ENCODE measurements around the gene MCTP1. TPM values are rescaled to one million over a fixed set of nuclear protein-coding genes. Genes with fewer than 3 reads are reported as not detected.

Gene MCTP1
- total RNA-seq, 2 experiments from 2014 or later, result 0.13 TPM; not detected in 1

- ChIA-PET POLR2A (no interaction called here), CTCF (no interaction called here)
Observed at GRCh38 chr5:95141141-95141540, 143.8 kb downstream of the MCTP1 start.

- POLR2A ChIA-PET, result no interaction called here
- CTCF ChIA-PET, result no interaction called here
Observed at GRCh38 chr5:95134326-95134725, 150.6 kb downstream of the MCTP1 start.

- ChIA-PET CTCF (no interaction called here), POLR2A (no interaction called here)
Observed at GRCh38 chr5:95132096-95132495, 152.8 kb downstream of the MCTP1 start.

GRCh38 chr5:95130941-95131340 is 154.0 kb downstream of the MCTP1 start:
- ChIA-PET POLR2A (no interaction called here), CTCF (no interaction called here)

- POLR2A ChIA-PET, result no interaction called here
Observed at GRCh38 chr5:95124731-95125130, 160.2 kb downstream of the MCTP1 start.

DNA sequence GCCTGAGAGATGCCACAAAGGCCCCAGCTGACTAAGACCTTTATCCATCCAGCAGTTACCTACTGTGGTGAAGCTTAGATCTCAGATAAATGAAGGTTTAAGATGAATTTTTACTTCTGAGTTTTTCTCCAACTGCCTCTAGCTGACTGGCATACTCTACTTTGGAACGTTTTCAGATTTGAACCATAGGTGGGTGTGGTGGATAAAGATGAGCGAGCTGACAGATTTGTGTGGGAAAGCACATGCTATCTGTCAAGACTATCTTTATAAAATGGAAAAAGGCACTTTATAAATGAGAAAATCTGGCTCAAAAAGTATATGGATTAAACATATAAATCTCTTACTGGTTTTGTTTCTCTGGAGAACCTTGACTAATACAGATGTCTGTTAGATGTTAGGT is 160.8 kb downstream of the MCTP1 start:
- CTCF ChIA-PET, result no interaction called here
- POLR2A ChIA-PET, result no interaction called here

More at GRCh38 chr5:95124731-95125130, 160.2 kb downstream of the MCTP1 start:
- CTCF ChIA-PET, result no interaction called here

- POLR2A ChIA-PET, result no interaction called here
- CTCF ChIA-PET, result no interaction called here
Observed at GRCh38 chr5:95114902-95115301, 170.0 kb downstream of the MCTP1 start.

DNA sequence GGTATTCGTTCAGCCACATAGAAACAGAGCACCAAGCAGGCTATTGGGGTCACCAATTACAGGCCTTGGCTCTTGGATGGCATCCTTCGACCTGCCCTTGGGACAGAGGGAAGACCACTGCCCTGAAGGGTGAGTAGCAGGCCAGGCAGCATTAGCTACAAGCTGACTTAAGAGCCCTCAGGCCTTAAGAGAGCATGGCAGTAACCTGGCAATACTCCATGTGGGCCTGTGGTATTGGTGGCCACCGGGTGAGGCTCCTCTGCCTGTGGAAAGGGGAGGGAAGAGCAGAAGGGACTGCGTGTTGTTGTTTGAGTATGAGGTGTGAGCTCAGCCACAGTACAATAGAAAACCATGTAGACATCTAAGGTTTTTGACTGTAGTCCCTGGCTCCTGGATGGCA is 170.6 kb downstream of the MCTP1 start:
- POLR2A ChIA-PET, result no interaction called here

GRCh38 chr5:95113489-95113888 is 171.4 kb downstream of the MCTP1 start:
- ChIA-PET POLR2A (no interaction called here), CTCF (no interaction called here)

More for the DNA sequence above, 170.6 kb downstream of the MCTP1 start:
- CTCF ChIA-PET, result no interaction called here

DNA sequence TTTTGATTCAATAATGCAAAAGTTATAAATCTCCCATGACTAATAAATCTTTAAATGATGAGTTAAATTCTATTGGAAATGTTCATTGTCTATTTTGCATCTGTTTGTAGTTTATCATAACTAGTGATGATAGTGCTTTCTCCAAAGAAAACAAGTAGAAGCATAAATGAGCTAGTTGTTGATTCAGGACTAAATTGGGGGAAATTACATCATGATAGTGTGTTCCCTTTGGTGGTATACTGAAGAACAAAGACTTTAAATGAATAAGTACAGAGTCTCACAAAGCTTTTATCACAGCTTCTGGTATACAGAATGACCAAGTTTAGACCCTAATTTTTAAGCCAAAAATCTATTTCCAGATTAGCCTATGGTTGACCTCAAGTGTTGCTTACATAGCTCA is 173.8 kb downstream of the MCTP1 start:
- ChIA-PET CTCF (no interaction called here), POLR2A (no interaction called here)

DNA sequence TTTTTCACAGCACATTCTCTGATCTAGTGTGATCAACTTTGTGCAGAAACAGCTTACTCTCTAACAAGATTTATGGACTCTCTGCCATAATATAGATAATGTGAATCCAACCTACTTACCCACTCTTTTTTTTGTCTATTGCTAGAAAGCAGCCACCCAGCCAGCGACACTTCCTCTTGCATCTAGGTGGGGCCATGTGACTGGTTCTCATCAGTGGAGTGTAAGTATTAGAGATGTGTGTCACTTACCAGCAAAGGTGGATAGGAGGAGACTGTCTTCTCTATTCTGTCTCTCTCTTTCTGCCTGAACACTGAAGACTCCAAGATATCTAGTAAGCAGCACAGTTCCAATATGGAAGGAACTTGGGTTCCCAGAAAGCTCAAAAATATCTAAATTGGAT is 174.8 kb downstream of the MCTP1 start:
- CTCF ChIA-PET, result no interaction called here
- POLR2A ChIA-PET, result no interaction called here

- CTCF ChIA-PET, result no interaction called here
- POLR2A ChIA-PET, result no interaction called here
Observed at GRCh38 chr5:95107138-95107537, 177.8 kb downstream of the MCTP1 start.

DNA sequence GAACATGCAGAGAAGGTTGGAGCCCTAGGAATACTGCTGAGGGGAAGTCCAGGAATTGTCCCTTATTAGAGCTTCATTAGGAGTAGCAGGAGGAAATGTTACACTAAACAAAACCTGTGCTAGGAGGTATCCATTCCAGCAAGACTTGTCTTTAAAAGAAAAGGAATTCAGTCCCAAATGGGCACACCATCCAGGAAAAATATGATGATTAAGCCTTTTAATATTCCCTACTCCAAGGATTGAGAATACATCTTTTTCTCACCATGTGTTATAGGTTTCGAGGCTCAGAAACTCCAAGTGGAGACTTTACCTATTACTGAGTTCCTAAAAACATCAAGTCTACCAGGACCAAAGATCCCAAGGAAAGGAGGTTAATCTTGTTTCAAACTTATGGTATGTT is 179.3 kb downstream of the MCTP1 start:
- CTCF ChIA-PET, result no interaction called here
- POLR2A ChIA-PET, result no interaction called here

- ChIA-PET CTCF (no interaction called here), POLR2A (no interaction called here)
Observed at GRCh38 chr5:95102687-95103086, 182.2 kb downstream of the MCTP1 start.

- CTCF ChIA-PET, result no interaction called here
- POLR2A ChIA-PET, result no interaction called here
Observed at GRCh38 chr5:95102080-95102479, 182.8 kb downstream of the MCTP1 start.

GRCh38 chr5:95100551-95100950 is 184.3 kb downstream of the MCTP1 start:
- ChIA-PET CTCF (no interaction called here), POLR2A (no interaction called here)

- CTCF ChIA-PET, result no interaction called here
- POLR2A ChIA-PET, result no interaction called here
Observed at GRCh38 chr5:95098012-95098411, 186.9 kb downstream of the MCTP1 start.

DNA sequence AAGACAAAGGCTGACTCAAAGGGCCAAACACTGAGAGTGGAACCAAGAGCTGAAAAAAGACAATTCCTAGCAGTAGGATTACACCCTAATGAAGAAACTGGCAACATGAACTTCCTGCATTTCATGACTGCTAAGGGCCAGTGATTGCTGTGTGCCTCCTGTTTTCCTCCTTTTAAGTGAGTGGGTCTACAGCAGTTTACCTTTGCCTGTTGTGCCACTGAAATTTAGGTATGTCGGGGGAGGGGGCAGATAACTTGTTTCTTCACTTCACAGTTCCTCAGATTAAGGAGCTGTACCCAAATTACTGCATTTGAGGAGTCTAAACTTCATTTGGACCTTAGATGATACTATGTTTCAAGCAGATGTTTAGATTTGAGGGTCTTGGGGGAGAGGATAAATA is 191.7 kb downstream of the MCTP1 start:
- POLR2A ChIA-PET, result no interaction called here
- CTCF ChIA-PET, result no interaction called here

GRCh38 chr5:95090774-95091173 is 194.1 kb downstream of the MCTP1 start:
- CTCF ChIA-PET, result no interaction called here
- POLR2A ChIA-PET, result no interaction called here

- ChIA-PET POLR2A (no interaction called here), CTCF (no interaction called here)
Observed at GRCh38 chr5:95087816-95088317, 197.0 kb downstream of the MCTP1 start.

GRCh38 chr5:95086927-95087815 is 197.7 kb downstream of the MCTP1 start:
- ChIA-PET POLR2A (no interaction called here), CTCF (no interaction called here)

DNA sequence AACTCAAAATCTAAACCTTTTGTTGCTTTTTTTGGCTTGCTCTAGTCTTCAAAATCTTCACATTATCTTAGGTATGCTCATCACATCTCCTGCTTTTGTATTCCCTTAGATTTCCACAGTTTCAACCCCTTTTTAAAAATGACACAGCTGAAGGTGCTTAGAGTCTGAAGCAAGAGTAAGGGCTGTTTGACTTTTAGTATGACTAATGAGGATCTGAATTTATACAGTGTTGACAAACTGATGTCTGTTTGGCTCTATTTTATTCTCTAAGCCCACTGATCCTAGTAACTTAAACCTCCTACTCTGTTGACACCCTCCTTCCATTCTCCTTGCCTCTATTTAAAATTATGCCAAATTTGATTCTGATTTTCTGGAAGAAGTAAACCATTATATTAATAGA is 200.1 kb downstream of the MCTP1 start:
- POLR2A ChIA-PET, result no interaction called here
- CTCF ChIA-PET, result no interaction called here

All from activated CD8-positive, alpha-beta memory T cell treated with anti-CD3 and anti-CD28 coated beads for 36 hours (primary cell).